Stimulated activated CD4-positive, alpha-beta T cell treated with anti-CD3 and anti-CD28 coated beads, Interleukin-2, amount 100 ng/mL, for 48 hours (primary cell): ENCODE measurements around the gene CSNK2B.
A peak's percentile ranks its signal among the peaks of the same experiment; 100 is the strongest.

ENCODE experiments used
- DNase-seq, 2 donors: peaks; one replicate each; pipeline ENCODE4 v3.0.0-alpha.2; 2020

Gene CSNK2B

GRCh38 chr6:31665501-31666336, at the start of gene CSNK2B:
Gene CSNK2B, plus strand, starts transcription at chr6:31666080. Its CDS starts 752 bp downstream, at chr6:31666832.
- peak; percentile 94 to 96 for DNase-seq

- no peak for DNase-seq
Measured at GRCh38 chr6:31617010-31617409, 48.9 kb upstream of the CSNK2B start.

- peak; percentile 93 to 94 for DNase-seq
Measured at GRCh38 chr6:31619805-31620585, 45.9 kb upstream of the CSNK2B start.

- peak; percentile 76 to 97 for DNase-seq
Measured at GRCh38 chr6:31620586-31621319, 45.1 kb upstream of the CSNK2B start, which contains the start of gene PRRC2A. Gene PRRC2A, plus strand, starts transcription at chr6:31620715. Its CDS starts 2,075 bp downstream, at chr6:31622790.

GRCh38 chr6:31621320-31621939, 44.5 kb upstream of the CSNK2B start:
- DNase-seq: no peak

- no peak for DNase-seq
Measured at GRCh38 chr6:31621991-31622390, 43.9 kb upstream of the CSNK2B start.

GRCh38 chr6:31622684-31623091, 43.2 kb upstream of the CSNK2B start:
- no peak for DNase-seq

- no peak for DNase-seq
Measured at GRCh38 chr6:31624070-31624469, 41.8 kb upstream of the CSNK2B start.

- no peak for DNase-seq
Measured at GRCh38 chr6:31626952-31627351, 38.9 kb upstream of the CSNK2B start.

GRCh38 chr6:31627690-31628287, 38.1 kb upstream of the CSNK2B start:
- DNase-seq: no peak

- DNase-seq: no peak
Measured at GRCh38 chr6:31629014-31629413, 36.9 kb upstream of the CSNK2B start.

- DNase-seq: no peak
Measured at GRCh38 chr6:31630177-31630934, 35.5 kb upstream of the CSNK2B start.

GRCh38 chr6:31631209-31631608, 34.7 kb upstream of the CSNK2B start:
- no peak for DNase-seq

GRCh38 chr6:31631681-31632278, 34.1 kb upstream of the CSNK2B start:
- no peak for DNase-seq

- no peak for DNase-seq
Measured at GRCh38 chr6:31632279-31632946, 33.5 kb upstream of the CSNK2B start.

- DNase-seq: no peak
Measured at GRCh38 chr6:31633447-31633846, 32.4 kb upstream of the CSNK2B start.

- DNase-seq: no peak
Measured at GRCh38 chr6:31634131-31634530, 31.7 kb upstream of the CSNK2B start.

GRCh38 chr6:31634969-31635575, 30.8 kb upstream of the CSNK2B start:
- no peak for DNase-seq

- DNase-seq: no peak
Measured at GRCh38 chr6:31636698-31637596, 28.9 kb upstream of the CSNK2B start.
